Measurements from ENCODE around the gene IARS1. TPM values are rescaled to one million over a fixed set of nuclear protein-coding genes. Genes with fewer than 3 reads are reported as not detected.

IARS1 gene
- polyA plus RNA-seq, 1 of the 3 experiments (the other 2 are of a cell fraction) = 30.4 TPM

- Histone ChIP-seq H3K4me3 (ENCODE audit: low read depth in 2 of 2, low read length in 1 of 2) (no peak overlapping the region), H3K27ac (ENCODE audit: low read depth in 2 of 2, low read length in 1 of 2) (no peak overlapping the region), H4K20me1 (ENCODE audit: insufficient read depth) (no peaks in the 10 kb centered on the region), H3K36me3 (replicated peaks in 1 of 2; ENCODE audit: control insufficient read depth in 1 of 2, insufficient read depth in 2 of 2, low read length in 1 of 2) (peaks cover 56 to 66% of the 10 kb centered on the region in 2 experiments), H3K9ac (no peak overlapping the region), H3K9me3 (no peaks in the 10 kb centered on the region), H3K9me2 (no peaks in the 10 kb centered on the region), H3K27me3 (ENCODE audit: insufficient read depth) (no peaks in the 10 kb centered on the region), H3F3A (replicated peaks; ENCODE audit: insufficient read depth) (peaks cover 9% of the 10 kb centered on the region), H3K79me2 (ENCODE audit: insufficient read depth) (peaks cover 8% of the 10 kb centered on the region), H3K4me1 (ENCODE audit: control insufficient read depth in 1 of 2, insufficient read depth in 2 of 2, low read depth in 1 of 2, low read length in 1 of 2) (peaks cover 4 to 5% of the 10 kb centered on the region in 2 experiments; a peak in 2 of 4 replicates), H3K4me2 (no peak overlapping the region), H2AFZ (ENCODE audit: low read depth) (no peak overlapping the region)
- CTCF ChIA-PET = interaction anchor here (2.0 kb wide), 1 partner anchor 158 kb away, joined by 9 read pairs; no protein-coding TSS in a partner anchor
- WGBS (ENCODE audit: low lambda C conversion rate) = 94% methylated on average over 3 of the region's 3 CpGs
- POLR2A ChIA-PET = no interaction called here
- DNase-seq = no peak
- TF ChIP-seq ZBTB33 (IDR thresholded peaks at IDR 0.05; ENCODE audit: borderline replicate concordance, low read depth) (no peak), PBX3 (IDR thresholded peaks at IDR 0.05) (no peak), SMC3 (IDR thresholded peaks at IDR 0.05; ENCODE audit: low read depth, low read length) (no peak), REST (IDR thresholded peaks at IDR 0.05; ENCODE audit: low read depth, low read length) (no peak), EZH2phosphoT487 (IDR thresholded peaks at IDR 0.05; ENCODE audit: borderline replicate concordance, low read depth) (no peak), RFX5 (IDR thresholded peaks at IDR 0.05; ENCODE audit: low read length) (no peak), MEF2A (IDR thresholded peaks at IDR 0.05; ENCODE audit: borderline replicate concordance, low read depth) (no peak), TCF12 (IDR thresholded peaks at IDR 0.05) (no peak), RXRA (IDR thresholded peaks at IDR 0.05; ENCODE audit: borderline replicate concordance, low read depth) (no peak), SIN3A (IDR thresholded peaks at IDR 0.05; ENCODE audit: borderline replicate concordance, low read depth, low read length) (no peak), IRF3 (IDR thresholded peaks at IDR 0.05; ENCODE audit: low read depth, low read length) (no peak), MAX (IDR thresholded peaks at IDR 0.05; ENCODE audit: low read depth) (no peak), MXI1 (IDR thresholded peaks at IDR 0.05; ENCODE audit: low read depth, low read length) (no peak), JUND (IDR thresholded peaks at IDR 0.05) (no peak), FOXJ3 (CRISPR knock-in tag; IDR thresholded peaks at IDR 0.05) (no peak), FOSL2 (IDR thresholded peaks at IDR 0.05; ENCODE audit: borderline replicate concordance, low read depth) (no peak)
Measured at GRCh38 chr9:92298036-92298435, 4.5 kb upstream of the IARS1 start.

All from SK-N-SH (cell line).